Muscle of arm (tissue), 12 donors: ENCODE measurements around the gene NOX5. TPM values are rescaled to one million over a fixed set of nuclear protein-coding genes. Genes with fewer than 3 reads are reported as not detected.

Source experiments
- DNase-seq: peaks from one replicate; pipeline ENCODE4 v3.0.0-alpha.2; 2013
- polyA plus RNA-seq, 12 donors: library from polyadenylated mRNA; unstranded; fragments of 120-200 nt; gene quantifications; one replicate each; pipeline ENCODE4 v1.2.1, GENCODE V29; 2013; ENCODE audit not compliant: insufficient read length in 12 of 12

The NOX5 gene
- polyA plus RNA-seq, 12 donors = 0.17 to 3.9 (median 0.24) TPM; not detected in 1

DNA sequence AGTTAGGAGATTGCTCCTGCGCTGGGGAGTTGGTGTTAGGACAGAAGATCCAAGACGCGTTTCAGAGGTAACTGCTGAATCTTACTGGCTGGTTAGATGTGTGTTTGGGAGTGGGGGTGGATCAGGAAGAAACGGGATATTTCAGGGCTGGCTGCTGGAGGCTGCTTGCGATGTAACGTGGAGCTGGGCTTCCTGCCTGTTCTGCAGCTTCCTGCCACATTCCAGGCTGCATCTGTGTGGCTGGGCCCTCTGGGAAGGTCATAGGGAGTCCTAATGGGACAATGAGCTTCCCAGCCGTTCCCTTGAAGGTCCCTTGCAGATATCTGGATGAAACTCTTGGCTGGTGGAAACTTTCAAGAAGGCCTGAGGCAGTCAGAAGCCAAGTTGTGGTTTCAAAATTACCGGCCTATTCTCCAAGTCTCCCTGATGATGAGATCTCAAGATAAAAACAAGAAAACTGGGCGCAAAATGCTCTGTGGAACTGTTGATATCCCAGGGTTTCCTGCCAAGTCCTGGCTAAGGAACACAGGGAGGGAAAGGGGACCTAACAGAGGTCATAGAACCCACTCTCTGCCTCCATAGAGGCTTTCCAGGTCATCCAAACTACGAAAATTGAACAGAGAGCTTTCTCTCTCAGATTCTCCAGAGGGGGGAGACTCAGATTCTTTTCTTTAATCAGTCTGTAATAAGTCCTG is 67.0 kb downstream of the NOX5 start:
- peak; percentile 93 for DNase-seq

DNA sequence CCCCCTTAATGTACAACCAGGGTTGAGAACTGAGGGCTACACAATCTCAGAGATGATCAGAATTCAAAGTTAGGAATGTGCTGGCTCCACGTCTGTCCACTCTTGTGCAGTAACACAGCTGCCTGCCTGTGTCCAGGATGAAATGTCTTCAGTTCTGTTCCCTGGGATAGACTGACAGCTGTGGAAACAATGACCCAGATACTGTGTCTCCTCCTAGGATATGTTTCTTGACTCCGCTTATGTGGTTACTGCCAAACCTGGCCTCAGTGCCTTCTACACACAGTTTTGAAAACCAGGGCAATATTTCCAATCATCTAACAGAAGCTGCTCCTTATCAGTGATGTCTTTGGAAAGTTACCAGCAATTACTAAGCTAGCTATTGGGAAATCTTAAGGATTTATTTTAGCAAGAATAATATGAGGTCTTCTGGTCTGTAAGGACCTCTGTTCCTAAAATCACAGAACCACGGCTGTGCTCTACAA is 67.6 kb downstream of the NOX5 start:
- DNase-seq = peak; percentile 79

DNA sequence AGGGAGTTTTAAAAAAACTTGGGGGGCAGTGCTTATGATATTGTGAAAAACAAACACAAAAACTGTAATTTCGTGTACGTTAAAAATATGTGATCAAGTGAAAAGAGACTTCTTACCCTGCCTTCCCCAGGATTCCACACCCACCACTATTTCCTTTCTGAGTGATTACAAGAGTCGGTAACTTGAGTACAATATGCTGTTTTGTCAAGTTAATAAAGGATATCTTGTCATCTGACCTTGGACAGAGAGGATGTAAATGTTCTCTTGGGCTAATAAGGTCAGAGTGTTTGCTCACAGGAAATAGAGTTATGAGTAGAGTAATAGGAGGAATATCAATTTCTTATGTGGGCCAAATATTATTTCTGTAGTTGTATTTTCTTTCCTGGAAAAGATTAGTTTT is 68.1 kb downstream of the NOX5 start:
- DNase-seq = no peak

DNA sequence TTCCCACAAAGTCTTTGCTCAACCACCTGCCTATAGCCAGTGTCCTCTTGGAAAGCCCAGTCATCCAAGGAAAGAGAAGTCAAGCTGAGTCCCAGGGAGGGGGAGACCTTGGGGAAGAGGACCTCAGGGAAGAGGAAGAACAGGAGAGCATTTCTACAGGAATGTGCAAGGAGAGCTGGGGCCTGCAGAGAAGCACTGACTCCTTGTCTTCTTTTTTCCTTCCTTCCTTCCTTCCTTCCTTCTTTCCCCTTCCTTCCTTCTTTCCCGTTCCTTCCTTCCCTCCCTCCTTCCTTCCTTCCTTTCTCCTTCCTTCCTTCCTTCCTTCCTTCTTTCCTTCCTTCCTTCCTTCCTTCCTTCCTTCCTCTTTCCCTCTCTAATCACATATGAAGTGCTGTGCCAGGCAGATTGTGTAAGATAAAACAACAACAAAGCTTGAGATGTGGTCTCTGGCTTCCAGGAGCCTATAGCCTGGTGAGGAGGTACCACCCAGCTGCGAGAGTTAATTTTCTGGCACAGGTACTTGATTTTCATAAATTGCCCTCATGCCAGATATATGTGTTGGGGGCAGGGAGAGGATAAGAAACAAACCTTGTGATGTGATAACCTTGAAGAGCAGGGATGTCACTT is 70.0 kb downstream of the NOX5 start:
- DNase-seq = no peak

DNA sequence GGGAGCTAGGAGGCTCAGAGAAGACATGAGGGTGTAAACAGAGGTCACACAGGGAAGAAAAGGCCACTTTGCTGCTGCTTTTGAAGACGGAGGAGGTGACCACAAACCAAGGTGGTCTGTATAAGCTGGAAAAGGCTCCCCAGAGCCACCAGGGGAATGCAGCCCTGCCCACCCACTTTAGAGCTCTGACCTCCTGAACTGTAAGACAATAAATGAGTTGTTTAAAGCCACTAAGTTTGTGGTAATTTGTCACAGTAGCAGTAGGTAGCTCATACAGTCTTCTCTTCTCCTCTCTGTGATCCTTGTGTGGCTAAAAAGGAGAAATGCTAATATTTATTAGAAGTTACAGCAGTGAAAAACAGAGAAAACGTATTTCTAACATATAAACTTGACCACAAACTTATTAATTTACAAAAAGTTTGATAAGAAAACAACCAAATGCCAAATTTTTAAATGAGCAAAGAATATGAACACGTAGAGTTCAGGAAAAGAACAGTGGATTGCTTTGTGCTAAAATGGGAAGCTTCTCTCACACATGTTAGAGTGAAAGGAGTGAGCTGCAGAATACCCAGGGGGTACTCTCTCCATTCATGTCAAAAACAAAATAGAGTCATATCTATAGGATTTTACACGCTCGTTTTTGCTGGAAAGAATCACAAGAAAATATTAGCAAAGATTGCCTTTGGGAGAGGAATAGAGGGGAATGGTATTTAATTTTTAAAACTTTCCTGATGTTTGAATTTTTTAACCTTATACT is 71.0 kb downstream of the NOX5 start:
- DNase-seq = no peak

DNA sequence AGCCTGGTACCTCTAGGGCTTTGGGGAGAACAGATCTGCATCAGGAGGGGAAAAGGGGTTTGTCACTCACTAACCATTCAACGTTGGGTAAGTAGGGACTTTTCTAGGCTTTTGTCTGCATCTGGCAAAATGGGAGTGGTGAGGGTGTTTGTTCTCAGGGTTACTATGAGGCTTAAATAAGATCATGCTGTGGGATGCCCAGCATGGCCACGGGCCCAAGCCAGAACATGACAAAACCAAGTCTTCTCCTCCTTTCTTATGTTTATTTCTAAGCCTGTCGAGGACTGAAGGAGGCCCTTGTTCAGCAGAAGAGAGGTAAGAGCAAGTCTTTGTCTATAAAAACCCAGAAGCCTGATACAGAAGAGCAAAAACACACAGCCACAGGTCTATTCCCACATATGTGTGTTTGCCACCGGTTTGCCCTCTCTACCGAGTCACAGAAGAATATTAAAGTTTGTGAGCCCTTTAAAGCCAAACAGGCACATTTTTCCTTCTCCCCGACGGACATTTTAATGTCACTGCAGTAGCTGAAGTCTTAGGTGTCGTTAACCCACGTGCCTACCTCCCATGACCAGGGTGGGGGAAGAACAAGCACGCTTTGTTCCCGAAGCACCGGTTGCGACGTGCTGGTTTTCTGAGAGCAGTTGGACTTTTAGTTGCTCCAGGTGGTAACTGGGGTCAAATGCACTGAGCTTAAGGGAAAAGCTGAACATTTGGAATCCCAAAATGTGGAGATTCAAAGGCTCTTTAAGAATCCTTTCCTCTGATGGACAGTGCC is 72.1 kb downstream of the NOX5 start:
- no peak for DNase-seq

DNA sequence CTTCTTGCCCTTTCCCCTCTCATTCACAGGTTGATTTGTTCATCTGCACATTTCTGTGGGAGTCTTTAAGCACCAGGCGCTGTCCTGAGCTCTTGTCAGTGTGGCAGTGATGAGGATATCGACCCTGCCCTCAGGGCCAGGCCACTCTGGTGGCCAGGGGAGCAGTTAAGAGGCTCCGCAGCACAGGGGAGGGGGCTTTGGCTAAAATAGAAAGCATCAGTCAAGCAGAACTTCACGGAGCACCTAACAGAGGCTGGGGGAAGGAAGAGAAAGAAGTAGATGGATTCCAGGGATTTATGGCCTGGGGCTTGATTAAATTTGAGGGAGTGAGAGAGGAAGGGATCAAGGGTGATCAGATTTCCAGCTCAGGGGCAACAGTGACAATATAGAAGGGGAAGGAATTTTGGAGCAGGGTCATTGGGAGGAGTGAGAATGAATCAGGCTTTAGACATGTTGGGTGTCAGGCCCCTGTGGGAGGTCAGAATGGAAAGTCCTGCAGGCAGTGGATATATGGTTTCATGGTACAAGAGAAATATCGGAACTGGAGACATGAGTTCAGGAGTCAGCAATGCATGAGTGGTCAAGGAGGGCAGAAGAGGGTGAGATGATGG is 73.0 kb downstream of the NOX5 start:
- no peak for DNase-seq

DNA sequence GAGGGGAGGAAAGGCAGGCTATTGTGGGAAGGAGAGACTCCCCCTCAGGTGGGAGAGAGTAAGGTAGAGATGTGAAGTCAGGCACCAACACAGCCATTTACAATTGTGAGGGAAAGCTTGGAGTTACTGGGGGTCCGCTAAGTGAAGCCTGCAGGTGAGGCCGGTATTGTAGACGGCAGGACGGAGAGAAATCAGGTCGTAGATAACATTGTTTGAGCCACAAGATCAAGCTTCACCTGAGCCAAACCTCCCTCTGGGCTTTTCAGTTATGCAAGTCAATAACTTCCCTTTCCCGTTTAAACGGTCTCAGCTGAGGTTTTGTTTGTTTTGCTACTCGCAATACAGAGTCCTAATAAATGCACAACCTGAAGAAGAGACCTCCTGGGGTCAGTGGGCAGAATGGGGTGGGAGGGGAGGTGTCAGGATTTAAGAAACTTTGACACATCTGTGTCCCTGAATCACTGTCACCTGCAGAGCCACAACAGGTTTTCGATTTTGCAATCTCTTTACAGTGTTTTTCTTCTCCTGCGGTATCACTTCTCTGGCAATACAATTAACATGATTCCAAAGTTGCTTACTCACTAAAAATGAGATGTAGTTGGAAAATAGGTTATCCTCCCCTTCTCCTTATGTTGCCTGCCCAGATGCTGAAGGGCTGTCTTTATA is 73.9 kb downstream of the NOX5 start:
- no peak for DNase-seq

DNA sequence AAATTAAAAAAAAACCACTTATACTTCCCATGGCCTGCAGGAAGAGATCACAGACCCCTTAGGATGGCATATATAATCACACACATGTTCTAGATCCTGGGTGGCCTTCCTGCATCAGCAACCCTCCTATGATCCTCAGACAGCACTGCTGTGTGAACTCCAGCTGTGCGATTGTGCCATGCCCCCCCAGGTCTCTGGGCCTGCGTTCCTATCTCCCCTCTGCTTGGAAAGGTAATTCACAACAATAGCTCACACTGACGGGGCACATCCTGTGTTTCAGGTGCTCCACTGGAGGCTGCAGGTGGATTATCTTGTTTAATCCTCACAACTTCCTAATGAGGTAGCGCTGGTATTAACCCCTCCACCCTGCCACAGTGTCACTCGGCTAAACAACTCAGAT is 74.8 kb downstream of the NOX5 start:
- DNase-seq = no peak

DNA sequence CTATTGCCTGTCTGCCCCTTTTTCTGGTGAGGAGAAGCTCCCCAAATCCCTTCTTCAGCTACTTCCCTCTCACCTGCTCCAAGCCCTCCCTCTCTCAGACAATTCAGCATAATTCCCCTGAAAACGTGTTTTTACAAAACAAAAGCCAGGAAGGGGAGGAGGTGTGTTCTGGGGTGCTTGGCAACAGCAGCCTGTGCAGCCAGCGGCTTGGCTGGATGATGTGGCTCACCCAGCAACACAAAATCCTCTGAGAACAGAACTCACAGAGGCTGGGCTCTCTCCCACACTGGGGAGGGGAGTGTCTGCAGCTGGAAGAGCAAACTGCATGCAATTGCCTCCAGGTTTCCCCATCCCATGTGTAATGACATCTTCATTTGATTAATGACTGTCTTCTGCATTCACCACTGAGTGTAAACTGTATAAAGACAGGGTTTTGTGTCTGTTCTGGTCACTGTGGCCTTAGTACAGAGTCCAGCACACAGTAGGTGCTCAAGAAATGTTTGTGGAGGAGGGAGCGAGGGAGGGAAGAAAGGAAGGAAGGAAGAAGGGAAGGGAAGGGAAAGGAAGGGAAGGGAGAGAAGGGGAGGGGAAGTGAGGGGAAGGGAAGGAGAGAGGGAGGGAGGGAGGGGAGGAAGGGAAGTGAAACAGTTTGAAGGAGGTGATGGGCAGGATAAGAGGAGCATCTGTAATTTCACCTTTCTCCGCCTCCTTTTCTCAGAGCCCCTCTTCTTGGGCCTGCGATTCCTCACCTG is 75.9 kb downstream of the NOX5 start:
- DNase-seq = peak; percentile 57

DNA sequence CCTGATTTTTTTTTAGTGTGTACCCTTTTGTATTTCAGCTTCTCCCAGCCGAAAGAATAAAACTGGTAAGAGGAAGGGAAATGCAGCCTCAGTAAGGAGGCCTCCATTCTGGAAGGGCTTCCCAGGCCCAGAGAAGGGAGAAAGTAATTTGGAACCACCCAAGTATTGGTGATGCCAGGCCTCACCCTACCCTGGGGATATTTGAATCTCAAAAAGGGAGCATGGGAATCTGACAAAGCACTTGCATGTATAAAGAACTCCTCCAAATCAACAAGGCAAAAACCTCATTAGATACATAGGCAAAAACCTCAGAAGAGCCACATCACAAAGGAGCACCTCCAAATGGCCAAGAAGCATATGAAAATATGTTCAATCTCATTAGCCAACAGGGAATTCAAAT is 77.2 kb downstream of the NOX5 start:
- DNase-seq = no peak

DNA sequence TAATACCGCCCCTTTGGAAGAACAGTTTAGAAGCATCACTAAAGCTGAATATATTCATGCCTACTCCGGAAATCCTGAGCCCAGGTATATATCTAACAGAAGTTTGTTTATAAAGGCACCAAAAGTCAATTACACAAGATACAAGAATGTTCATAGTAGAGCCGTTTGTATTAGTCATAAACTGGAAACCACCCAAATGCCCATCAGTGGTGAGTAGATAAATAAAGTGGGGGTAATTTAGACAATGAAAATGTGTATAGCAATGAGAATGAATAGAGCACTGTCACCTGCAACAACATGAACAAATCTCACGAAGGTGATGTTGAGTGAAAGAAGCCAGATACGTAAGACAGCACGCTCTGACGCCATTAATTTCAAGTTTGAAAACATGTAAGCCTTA is 77.7 kb downstream of the NOX5 start:
- no peak for DNase-seq

DNA sequence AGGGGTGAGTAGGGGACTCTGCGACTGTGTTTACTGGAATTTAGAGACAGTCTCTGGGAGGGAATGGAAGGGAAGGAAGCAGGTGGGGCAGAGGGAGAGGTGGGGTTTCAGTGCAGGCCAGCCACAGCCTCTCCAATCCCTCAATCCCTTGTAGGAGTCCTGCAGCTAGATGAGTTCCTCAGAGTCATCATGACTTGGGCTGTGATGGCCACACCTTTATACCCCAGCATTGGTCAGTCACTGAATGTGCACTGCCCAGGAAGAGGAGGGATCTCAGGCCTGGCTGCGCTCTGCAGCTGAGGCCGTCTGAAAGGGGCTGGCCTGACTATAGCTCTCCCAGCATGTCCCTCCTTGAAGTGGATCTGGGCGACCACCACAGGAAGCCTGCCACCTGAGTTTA is 78.6 kb downstream of the NOX5 start:
- peak; percentile 65 for DNase-seq

DNA sequence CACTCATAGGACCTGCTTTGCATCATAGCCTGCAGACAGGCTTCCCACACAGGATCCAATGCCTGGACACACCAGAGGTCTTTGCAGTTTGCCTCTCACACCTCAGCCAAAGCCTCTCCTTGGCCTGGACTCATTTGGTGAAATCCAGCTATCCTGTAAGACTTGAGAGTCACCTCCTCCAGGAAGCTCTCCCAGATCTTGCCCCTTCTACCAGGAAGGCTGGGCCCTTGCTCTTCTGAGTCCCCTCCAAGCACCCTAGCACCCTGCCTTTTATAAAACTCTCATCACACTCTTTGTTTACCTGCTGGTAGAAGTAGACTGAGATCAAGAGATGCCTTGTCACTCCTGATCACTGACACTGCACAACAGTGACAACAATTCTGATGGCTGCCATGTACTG is 79.1 kb downstream of the NOX5 start:
- DNase-seq = no peak

DNA sequence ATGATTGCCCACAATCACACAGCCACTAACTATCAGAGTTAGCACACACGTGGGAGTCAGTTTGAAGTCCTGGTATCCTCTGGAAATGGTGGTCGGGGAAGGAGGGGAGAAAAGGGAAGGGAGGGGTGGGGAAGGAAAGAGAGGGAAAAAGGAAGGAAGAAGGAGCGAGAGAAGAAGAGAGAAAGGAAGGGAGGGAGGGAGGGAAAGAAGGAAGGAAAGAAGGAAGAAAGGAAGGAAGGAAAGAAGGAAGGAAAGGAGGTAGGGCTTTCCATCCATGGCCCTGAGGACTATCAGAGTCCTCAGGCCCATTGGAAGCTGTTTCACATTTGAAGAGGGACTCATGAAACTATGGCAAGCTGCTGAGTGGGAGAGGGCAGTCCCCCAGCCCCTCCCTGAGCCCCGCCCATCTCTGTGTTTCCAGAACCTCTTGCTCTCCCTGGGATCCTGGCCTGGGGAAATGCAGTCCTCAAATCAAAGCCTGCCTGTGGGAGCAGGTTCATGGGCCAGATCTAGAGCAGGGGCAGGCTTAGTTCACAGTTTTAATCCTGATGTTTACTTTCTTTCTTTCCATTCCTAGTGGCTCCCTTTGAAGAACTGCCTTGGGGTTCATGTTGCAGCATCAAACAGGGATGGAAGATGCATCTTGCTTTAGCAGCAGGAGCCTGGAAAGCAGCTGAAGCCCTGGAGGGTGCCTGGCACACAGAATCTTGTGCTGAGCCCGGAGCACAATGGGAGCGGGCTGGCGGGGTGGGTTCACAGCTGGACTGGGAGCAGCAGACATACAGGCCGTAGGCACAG is 79.8 kb downstream of the NOX5 start:
- DNase-seq = no peak

DNA sequence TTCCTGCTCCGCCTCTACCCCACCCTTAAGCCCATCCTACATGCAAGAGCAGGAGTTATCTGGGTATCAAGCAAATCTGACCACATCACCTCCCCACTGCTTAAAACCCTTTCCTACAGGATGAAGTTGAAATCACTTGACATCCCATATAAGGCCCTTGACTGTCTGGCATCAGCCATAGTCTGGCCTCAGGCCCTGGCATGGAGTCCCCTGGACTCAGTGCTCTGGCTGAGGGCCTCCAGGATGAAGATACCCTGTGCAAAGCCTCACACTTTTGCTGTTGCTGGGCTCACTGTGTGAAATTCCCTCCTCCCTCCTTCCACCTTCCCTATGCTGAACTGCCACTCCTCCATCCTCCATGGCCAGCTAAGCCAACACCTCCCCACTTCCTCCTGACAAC is 80.8 kb downstream of the NOX5 start:
- no peak for DNase-seq

DNA sequence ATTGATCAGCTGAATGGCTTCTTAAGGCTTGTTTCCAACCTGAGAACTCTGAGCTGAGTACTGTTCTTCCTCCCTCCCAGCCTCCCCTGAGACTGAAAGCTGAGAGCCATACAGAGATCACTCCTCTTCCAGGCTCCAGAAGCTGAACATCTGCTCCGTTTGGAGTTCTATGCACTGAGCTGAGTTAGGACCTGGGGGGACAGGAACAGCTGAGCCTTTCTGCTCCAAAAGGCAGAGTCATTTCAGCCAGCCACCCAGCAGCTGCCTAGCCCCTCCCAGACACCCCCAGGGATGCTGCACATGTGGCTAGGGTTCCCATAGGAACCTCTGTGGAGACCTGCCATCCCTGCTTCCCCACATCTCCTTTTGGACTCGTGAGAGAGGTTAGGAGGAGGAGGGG is 81.7 kb downstream of the NOX5 start:
- peak; percentile 87 for DNase-seq

DNA sequence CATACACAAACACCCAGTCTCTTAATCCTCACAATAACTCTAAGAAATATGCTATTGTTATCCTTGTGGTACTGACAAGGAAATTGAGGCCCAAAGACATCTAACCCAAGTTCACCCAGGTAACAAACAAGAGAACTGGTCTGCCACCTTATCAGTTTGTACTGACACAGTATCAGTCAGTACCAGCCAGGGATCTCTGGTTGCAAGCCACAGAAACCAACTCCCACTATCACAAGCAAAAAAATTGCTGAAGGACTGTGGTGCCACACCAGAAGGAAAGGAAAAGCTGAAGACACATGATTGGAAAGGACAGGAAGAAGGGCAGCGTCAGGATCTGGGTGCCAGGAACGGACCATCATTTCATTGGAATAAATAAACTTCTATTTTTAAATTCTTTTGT is 82.1 kb downstream of the NOX5 start:
- no peak for DNase-seq

DNA sequence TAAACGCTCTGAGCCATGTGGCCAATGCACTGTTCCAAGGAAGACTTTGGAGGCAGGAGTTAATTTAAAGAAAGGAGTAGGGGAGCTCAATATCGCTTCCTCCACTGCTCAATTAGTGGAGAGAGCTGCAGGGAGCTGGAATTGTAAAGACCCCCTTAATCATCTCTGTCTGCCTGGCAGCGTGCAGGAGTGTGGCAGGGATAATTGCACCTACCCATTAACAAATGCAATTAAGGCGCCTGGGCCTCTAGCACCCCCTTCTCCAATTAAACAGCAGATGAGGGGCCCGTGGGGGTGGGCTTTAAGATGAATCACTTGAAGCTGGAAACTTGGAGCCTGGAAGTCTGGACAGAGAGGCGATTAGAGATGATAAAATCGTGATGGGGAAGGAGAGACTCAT is 84.3 kb downstream of the NOX5 start:
- DNase-seq = no peak

DNA sequence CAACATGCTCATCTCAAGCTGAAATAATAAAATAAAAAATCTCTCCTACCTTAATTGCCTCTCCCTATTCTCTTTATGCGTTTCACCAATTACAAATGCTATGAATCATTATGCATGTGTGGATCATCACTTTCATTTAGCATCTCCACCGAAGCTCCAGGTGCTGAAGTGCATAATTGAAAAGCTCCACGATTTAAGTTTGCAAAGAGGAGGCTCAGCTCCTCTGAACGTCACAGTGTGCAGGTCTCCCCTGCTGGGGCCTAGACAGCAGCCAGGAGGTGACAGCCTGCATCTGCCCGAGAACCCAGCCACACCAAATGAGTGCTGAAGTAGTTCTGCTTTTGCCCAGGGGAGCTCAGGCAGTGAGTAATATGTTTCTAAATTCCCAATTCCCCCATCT is 85.4 kb downstream of the NOX5 start:
- no peak for DNase-seq
